Prostate gland (tissue), 2 donors: Measurements from ENCODE around the gene CFAP20DC.

Source experiments
- CTCF ChIP-seq, 4 experiments: fragments of 200-600 bp in 2 of 4; fragments of 450-650 bp in 2 of 4; sonication (generic) in 2 of 4; IDR thresholded peaks; 1 replicate in 3 of 4; 2 replicates in 1 of 4; pipeline ENCODE4 v1.5.1; 2016 to 2019; ENCODE audit warnings: antibody characterized with exemption in 4 of 4, mild to moderate bottlenecking in 2 of 4, moderate library complexity in 2 of 4
- POLR2A ChIP-seq: fragments of 450-650 bp; IDR thresholded peaks from one replicate; pipeline ENCODE4 v1.6.1; 2016; ENCODE audit warnings: antibody characterized with exemption, mild to moderate bottlenecking
- POLR2AphosphoS5 ChIP-seq: sonication (generic); formaldehyde crosslinking; IDR thresholded peaks from one replicate; pipeline ENCODE4 v1.6.1; 2017; ENCODE audit warnings: antibody characterized with exemption

- TF ChIP-seq POLR2AphosphoS5, result no peak
- TF ChIP-seq CTCF (IDR thresholded peaks at IDR 0.05), result no peak
- TF ChIP-seq POLR2A, result no peak
Observed at GRCh38 chr3:58783845-58784244, 266.0 kb downstream of the CFAP20DC start.
